ENCODE results near the gene KRT37. TPM values are rescaled to one million over a fixed set of nuclear protein-coding genes. Genes with fewer than 3 reads are reported as not detected.

The KRT37 gene
- total and polyA plus RNA-seq, 9 of the 15 experiments (the other 6 are each of a cell fraction or from before 2014, with no cell fraction given): not detected

DNA sequence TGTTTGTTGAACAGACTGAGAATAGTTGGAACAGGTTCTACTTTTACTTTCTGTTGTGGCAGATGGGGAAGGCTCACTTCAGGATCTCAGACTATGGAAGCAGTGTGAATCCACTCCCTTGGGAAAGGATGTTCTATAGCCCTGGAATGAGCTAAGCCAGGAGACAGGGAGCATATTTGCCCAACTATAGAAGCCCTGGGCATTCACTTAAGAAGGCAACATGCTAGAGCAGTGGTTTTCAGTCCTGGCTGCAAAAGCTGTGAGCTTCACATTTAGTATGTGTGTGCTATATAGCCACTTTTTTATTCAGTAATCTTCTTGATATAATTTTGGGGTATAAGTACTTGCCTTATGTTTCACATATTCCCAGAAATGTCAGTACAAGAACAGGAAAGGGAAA lies 44.0 kb upstream of the KRT37 start:
- H3K27ac ChIP-seq (ENCODE audit: extremely low read depth, low read depth, low read length): no peak overlapping the region
- in situ Hi-C loops (cut with MboI) (no loop called here), intact Hi-C loops (cut with micrococcal nuclease) (no loop called here)
- no peak for TF ChIP-seq ZNF12 (CRISPR knock-in tag; IDR thresholded peaks at IDR 0.05)
- no peak overlapping the region for H3K4me2 ChIP-seq (ENCODE audit: insufficient read depth, low read length)
- no peaks in the 10 kb centered on the region for H3K79me2 ChIP-seq (ENCODE audit: control insufficient read depth, insufficient read depth, low read length)
- DNase-seq (ENCODE audit: extremely low read depth in 1 of 4, low spot score in 3 of 4): no peak
- H3K9me1 ChIP-seq (ENCODE audit: control insufficient read depth, insufficient read depth, low read length): no peaks in the 10 kb centered on the region
- no peaks in the 10 kb centered on the region for H3K9me3 ChIP-seq (replicated peaks; ENCODE audit: control insufficient read depth, insufficient read depth, low read depth, low read length)
- H3K27me3 ChIP-seq (ENCODE audit: control insufficient read depth in 2 of 2, insufficient read depth in 2 of 2, low read length in 2 of 2): peaks cover 31 to 47% of the 10 kb centered on the region in 2 experiments
- ATAC-seq: no peak
- no peaks in the 10 kb centered on the region for H4K20me1 ChIP-seq (replicated peaks; ENCODE audit: control insufficient read depth, insufficient read depth, low read length)
- H3K9ac ChIP-seq (ENCODE audit: insufficient read depth in 1 of 2, low read depth in 2 of 2, low read length in 2 of 2): no peak overlapping the region
- H2AFZ ChIP-seq (ENCODE audit: low read depth, low read length): no peak overlapping the region
- no peaks in the 10 kb centered on the region for H3K4me1 ChIP-seq (replicated peaks in 1 of 2; ENCODE audit: control insufficient read depth in 2 of 2, insufficient read depth in 2 of 2, low read length in 2 of 2)
- no peak overlapping the region for H3K4me3 ChIP-seq
- FAIRE-seq: no peak
- POLR2A ChIA-PET: no interaction called here
- CTCF ChIA-PET (ENCODE audit: low intra/inter-chr PET ratio): no interaction called here
- BruUV-seq (replicated peaks): no TSS peak
- no peaks in the 10 kb centered on the region for H3K36me3 ChIP-seq (ENCODE audit: control insufficient read depth, insufficient read depth, low read length)

DNA sequence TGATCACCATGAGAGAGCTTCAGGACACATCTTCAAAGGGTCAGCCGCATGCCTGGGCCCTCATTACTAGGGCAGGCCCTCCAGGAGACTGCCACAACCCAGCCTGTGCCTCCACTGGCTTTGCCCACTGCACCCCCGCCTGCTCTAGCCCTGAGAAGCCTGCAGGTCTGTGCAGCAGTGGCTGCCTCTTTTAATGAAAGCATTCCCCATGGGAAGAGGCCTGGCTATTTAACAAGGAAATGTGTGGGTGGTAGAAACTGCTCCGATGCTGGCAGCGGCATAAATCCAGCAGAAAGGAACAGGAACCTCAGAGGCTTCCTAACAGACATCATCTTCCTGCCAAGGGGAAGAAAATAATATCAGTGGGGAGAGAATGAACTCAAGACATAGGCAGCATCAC lies 43.2 kb upstream of the KRT37 start:
- Histone ChIP-seq H3K27me3 (ENCODE audit: control insufficient read depth in 2 of 2, insufficient read depth in 2 of 2, low read length in 2 of 2) (peaks cover 31 to 55% of the 10 kb centered on the region in 2 experiments), H3K4me1 (replicated peaks in 1 of 2; ENCODE audit: control insufficient read depth in 2 of 2, insufficient read depth in 2 of 2, low read length in 2 of 2) (0 out of 5 replicates have a peak, but pooled peaks cover 0 to 2% of the 10 kb centered on the region in 2 experiments), H3K4me2 (ENCODE audit: insufficient read depth, low read length) (no peak overlapping the region), H4K20me1 (replicated peaks; ENCODE audit: control insufficient read depth, insufficient read depth, low read length) (no peaks in the 10 kb centered on the region), H3K27ac (ENCODE audit: extremely low read depth, low read depth, low read length) (no peak overlapping the region), H3K9ac (ENCODE audit: insufficient read depth in 1 of 2, low read depth in 2 of 2, low read length in 2 of 2) (no peak overlapping the region), H3K9me3 (replicated peaks; ENCODE audit: control insufficient read depth, insufficient read depth, low read depth, low read length) (no peaks in the 10 kb centered on the region), H2AFZ (ENCODE audit: low read depth, low read length) (no peak overlapping the region), H3K36me3 (ENCODE audit: control insufficient read depth, insufficient read depth, low read length) (no peaks in the 10 kb centered on the region), H3K9me1 (ENCODE audit: control insufficient read depth, insufficient read depth, low read length) (no peaks in the 10 kb centered on the region), H3K4me3 (no peak overlapping the region), H3K79me2 (ENCODE audit: control insufficient read depth, insufficient read depth, low read length) (no peaks in the 10 kb centered on the region)
- intact Hi-C loops (cut with micrococcal nuclease) (no loop called here), in situ Hi-C loops (cut with MboI) (no loop called here)
- 0% methylated on average over 4 of the region's 4 CpGs for WGBS (ENCODE audit: insufficient coverage, low coverage, missing lambda C conversion rate)
- POLR2A ChIA-PET: no interaction called here
- BruUV-seq (replicated peaks): no TSS peak
- FAIRE-seq: no peak
- no peak for ATAC-seq
- CTCF ChIA-PET (ENCODE audit: low intra/inter-chr PET ratio): no interaction called here
- no peak for DNase-seq (ENCODE audit: extremely low read depth in 1 of 4, low spot score in 3 of 4)
- TF ChIP-seq MXD1 (CRISPR knock-in tag; IDR thresholded peaks at IDR 0.05; ENCODE audit: borderline replicate concordance, poor library complexity, severe bottlenecking) (no peak), ZBTB5 (IDR thresholded peaks at IDR 0.05) (no peak), RBM25 (IDR thresholded peaks at IDR 0.05; ENCODE audit: low read depth, low read length, severe bottlenecking) (no peak), RFX5 (IDR thresholded peaks at IDR 0.05; ENCODE audit: low read depth, low read length) (no peak), PHB2 (IDR thresholded peaks at IDR 0.05; ENCODE audit: low read depth) (no peak), FIP1L1 (IDR thresholded peaks at IDR 0.05; ENCODE audit: low read depth, low read length, poor library complexity, severe bottlenecking) (no peak)
- TF ChIP-seq, protein P1, sequence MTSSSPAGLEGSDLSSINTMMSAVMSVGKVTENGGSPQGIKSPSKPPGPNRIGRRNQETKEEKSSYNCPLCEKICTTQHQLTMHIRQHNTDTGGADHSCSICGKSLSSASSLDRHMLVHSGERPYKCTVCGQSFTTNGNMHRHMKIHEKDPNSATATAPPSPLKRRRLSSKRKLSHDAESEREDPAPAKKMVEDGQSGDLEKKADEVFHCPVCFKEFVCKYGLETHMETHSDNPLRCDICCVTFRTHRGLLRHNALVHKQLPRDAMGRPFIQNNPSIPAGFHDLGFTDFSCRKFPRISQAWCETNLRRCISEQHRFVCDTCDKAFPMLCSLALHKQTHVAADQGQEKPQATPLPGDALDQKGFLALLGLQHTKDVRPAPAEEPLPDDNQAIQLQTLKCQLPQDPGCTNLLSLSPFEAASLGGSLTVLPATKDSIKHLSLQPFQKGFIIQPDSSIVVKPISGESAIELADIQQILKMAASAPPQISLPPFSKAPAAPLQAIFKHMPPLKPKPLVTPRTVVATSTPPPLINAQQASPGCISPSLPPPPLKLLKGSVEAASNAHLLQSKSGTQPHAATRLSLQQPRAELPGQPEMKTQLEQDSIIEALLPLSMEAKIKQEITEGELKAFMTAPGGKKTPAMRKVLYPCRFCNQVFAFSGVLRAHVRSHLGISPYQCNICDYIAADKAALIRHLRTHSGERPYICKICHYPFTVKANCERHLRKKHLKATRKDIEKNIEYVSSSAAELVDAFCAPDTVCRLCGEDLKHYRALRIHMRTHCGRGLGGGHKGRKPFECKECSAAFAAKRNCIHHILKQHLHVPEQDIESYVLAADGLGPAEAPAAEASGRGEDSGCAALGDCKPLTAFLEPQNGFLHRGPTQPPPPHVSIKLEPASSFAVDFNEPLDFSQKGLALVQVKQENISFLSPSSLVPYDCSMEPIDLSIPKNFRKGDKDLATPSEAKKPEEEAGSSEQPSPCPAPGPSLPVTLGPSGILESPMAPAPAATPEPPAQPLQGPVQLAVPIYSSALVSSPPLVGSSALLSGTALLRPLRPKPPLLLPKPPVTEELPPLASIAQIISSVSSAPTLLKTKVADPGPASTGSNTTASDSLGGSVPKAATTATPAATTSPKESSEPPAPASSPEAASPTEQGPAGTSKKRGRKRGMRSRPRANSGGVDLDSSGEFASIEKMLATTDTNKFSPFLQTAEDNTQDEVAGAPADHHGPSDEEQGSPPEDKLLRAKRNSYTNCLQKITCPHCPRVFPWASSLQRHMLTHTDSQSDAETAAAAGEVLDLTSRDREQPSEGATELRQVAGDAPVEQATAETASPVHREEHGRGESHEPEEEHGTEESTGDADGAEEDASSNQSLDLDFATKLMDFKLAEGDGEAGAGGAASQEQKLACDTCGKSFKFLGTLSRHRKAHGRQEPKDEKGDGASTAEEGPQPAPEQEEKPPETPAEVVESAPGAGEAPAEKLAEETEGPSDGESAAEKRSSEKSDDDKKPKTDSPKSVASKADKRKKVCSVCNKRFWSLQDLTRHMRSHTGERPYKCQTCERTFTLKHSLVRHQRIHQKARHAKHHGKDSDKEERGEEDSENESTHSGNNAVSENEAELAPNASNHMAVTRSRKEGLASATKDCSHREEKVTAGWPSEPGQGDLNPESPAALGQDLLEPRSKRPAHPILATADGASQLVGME (CRISPR knock-in tag; IDR thresholded peaks at IDR 0.05): no peak

All from K562 (cell line).